Cerebellar nuclear complex (tissue), 1 donor: Measurements from ENCODE around the gene PGAM2.

Source experiments
- DNase-seq, 2 experiments: peaks; one replicate each; lab custom pipeline; 2025; lab: John Stamatoyannopoulos, UW

Gene PGAM2

GRCh38 chr7:44066494-44067063 lies 1.2 kb upstream of the PGAM2 start:
- DNase-seq, result no peak

DNA sequence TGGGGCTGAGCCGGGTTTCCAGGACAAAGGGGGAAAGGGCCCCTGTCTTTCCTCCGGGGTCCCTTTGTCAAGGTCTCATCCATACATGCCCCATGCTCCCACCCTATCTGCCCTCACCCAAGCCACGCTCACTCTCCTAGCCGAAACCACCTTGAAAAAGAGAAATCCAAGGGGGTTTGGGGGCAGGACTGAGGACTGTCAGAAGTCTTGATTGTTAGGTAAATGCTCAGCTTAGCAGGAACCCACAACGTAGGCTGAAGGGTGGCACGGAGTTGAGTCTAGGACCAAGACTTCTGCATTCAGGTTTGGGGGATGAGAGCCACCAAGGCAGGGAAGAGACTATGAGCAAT lies 719 bp upstream of the PGAM2 start:
- no peak for DNase-seq

- no peak for DNase-seq
Observed at GRCh38 chr7:44064791-44065430, 456 bp downstream of the PGAM2 start.

- DNase-seq, result no peak
Observed at GRCh38 chr7:44063894-44064651, 1.3 kb downstream of the PGAM2 start.

- DNase-seq, result no peak
Observed at GRCh38 chr7:44063547-44063893, 1.8 kb downstream of the PGAM2 start.

DNA sequence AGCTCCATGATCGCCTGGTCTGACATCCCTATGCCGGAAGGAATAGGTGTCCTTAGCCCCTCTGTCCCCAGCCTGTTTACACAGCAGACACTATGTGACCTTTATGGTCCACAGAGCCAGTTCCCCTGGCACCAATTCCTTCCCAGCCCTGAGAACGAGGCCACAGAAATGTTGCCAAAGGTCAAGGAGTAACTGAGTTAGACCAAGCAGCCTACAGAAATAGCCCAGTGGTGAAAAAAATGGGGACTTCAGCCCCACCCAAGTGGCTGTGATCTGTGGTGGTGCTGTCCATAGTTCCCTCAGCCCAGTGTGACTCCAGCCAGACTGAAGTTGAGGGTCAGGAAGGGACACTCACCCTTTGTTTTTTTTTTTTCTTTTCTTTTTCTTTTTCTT lies 2.5 kb downstream of the PGAM2 start:
- no peak for DNase-seq

DNA sequence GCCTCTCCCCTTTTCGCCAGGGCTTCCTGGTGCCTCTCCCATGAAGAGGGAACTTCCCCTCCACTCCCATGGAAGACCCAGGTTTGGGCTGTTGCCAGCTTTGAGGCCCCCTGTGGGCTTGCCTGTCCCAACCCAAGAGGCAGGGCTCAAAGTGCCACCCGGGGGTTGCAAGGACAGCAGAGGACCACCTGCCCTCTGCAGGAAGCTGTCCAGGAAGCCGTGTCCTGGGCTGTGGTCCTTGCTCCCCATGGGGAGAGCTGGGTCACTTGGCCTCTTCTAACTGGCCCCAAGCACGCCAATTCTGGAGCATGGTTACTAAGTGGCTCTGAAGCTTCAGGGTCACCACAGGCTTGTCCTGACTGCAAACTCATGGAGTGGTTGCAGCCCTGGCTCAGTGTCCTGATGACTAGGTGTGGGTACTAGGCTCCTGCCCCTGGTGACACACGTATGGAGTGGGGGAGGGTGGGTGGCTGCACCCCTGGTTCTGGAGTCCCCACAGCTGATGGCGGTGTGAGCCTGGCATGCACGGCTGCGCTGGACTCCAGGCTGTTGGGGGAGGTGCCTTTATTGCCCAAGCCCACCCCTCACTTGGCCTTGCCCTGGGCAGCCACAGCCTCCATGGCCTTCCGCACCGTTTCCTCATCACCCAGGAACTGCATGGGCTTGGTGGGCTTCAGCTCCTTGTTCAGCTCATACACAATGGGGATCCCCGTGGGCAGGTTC lies 3.0 kb downstream of the PGAM2 start:
- DNase-seq, result no peak

DNA sequence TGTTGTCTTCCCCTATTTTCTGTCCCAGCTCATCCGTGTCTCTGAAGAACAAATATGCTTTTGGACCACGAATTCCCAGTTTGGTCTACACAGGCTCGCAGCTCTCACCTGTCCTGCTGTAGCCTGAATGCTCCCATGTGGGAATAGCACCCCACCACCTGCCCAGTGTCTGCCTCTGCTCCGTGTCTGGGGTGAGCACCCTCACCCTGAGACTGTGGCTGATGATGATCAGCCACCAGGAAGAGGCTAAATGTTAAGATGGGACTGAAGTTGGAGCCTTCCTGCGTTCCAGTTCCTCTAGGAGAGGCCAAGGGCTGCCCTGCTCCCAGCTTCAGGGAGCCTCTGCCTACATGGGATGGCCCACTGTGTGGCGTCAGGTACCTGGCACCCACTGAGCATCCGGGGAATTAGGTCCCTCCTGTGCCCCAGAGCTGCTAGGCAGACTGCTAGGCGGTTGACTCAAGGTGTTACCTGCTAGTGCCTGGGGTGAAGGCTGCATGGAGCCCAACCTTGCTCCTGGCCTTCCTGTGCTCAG lies 3.7 kb downstream of the PGAM2 start:
- DNase-seq, result no peak

DNA sequence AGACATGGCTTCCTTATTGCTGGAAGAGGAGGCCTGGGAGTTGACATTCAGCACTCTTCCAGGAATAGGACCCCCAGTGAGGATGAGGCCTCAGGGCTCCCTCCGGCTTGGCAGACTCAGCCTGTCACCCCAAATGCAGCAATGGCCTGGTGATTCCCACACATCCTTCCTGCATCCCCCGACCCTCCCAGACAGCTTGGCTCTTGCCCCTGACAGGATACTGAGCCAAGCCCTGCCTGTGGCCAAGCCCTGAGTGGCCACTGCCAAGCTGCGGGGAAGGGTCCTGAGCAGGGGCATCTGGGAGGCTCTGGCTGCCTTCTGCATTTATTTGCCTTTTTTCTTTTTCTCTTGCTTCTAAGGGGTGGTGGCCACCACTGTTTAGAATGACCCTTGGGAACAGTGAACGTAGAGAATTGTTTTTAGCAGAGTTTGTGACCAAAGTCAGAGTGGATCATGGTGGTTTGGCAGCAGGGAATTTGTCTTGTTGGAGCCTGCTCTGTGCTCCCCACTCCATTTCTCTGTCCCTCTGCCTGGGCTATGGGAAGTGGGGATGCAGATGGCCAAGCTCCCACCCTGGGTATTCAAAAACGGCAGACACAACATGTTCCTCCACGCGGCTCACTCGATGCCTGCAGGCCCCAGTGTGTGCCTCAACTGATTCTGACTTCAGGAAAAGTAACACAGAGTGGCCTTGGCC lies 4.3 kb downstream of the PGAM2 start:
- no peak for DNase-seq

GRCh38 chr7:44060091-44060947 lies 5.0 kb downstream of the PGAM2 start:
- no peak for DNase-seq

DNA sequence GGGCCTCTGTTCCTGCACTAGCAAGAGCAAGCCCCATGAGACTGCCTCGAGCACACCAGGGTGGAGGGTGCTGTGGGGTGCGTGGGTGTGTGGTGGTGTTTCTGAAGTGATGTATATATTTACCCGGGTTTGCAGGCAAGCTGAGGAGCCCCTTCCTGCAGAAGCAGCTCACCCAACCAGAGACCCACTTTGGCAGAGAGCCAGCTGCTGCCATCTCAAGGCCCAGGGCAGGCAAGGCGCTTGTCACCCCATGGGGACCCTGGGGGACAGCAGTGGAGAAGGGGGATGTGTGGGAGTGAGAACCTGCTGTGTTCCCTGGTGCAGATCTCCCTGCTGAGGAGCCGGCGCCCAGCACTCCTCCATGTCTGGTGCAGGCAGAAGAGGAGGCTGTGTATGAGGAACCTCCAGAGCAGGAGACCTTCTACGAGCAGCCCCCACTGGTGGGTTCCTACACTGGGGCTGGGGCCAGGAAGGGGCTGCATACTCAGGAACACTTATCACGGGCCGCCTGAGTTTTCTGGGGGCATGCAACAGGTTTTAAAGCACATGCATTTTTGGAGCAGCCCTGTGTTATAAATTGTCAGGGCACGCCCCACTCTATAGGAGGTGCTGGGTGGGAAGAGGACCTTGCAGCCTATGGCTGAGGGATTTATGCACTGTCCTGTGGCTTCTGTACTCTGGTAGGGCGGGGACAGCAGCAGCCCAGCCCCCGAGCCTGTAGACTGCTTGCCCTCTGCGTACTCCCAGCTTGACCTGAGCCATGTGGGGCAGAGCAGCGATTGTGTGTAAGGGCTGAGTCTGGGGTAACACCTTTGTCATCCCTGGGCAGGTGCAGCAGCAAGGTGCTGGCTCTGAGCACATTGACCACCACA lies 5.9 kb downstream of the PGAM2 start:
- DNase-seq, result no peak

GRCh38 chr7:44058759-44059218 lies 6.6 kb downstream of the PGAM2 start:
- DNase-seq, result no peak

DNA sequence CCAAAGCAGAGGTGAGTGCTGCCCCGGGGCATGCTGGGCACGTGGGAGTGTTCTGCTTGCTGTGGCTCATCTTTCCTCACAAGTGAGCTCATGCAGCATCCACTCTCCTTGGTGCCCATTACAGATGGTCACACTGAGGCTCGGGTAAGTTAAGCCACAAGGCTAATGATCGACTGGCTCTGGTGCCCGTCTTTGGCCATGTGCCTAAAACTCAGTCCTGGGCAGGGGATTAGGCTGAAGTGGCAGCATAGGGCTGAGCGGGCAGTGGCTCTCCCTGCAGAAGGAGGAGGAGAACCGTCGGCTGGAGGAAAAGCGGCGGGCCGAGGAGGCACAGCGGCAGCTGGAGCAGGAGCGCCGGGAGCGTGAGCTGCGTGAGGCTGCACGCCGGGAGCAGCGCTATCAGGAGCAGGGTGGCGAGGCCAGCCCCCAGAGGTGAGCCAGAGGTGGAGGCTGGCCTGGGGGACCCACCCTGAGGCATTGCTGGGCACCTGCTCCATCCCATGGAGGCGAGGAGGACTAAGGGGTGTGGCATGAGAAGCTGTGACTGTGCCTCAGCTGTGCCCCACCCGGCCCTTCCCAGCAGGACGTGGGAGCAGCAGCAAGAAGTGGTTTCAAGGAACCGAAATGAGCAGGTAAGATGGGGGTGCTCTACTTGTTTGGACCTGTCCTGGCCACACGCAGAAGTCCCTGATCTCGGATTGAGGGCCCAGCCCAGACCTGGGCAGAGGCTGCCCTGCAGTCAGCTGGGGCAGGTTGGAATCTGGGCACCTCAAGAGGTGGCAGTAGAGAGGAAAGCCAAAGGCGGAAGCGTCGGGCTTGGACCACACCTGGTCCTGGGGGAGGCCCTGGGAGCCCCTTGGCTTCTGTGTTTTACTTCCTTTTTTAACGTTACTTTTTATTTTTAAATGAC lies 7.3 kb downstream of the PGAM2 start:
- DNase-seq, result no peak

DNA sequence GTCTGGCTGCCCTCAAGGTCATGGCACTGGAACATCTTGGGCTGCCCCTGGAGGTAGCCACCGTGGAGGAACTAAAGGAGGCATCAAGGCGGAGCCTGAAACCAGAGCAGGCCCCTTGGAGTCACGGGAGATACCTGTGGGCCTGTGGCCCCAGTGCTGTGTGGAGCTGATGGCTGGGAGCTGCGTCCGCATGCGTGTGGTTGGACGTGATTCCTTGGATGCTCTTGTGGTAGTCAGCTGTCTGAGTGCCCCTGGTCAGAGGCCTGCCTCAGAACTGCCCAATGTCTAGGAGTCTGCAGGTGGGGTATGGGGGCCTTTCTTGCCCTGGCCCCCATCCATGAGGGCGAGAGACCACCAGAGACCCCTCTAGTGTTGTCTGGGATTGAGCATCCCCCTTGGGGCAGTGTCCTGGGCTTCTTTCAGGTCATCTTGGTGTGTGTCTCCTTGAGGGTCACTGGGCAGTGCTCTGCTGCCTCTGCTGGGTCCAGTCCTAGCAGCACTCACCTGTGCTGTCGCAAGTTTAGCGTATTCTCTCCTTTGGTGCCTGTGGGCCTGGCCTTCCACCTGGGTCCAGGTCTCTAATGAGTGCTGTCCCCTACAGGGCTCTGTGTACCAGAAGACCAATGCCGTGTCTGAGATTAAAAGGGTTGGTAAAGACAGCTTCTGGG lies 8.1 kb downstream of the PGAM2 start:
- no peak for DNase-seq

- DNase-seq, result no peak
Observed at GRCh38 chr7:44056681-44057080, 8.7 kb downstream of the PGAM2 start.

- no peak for DNase-seq
Observed at GRCh38 chr7:44052771-44053365, 12.5 kb downstream of the PGAM2 start.

GRCh38 chr7:44051611-44052220 lies 13.7 kb downstream of the PGAM2 start:
- DNase-seq, result no peak
